H1 (cell line): ENCODE measurements around the gene C5orf58. TPM values are rescaled to one million over a fixed set of nuclear protein-coding genes. Genes with fewer than 3 reads are reported as not detected.

Experiments
- CTCF ChIA-PET: fragments of 300-600 bp; sonication (Branson Sonifier 250); formaldehyde crosslinking; loops from one replicate; lab custom pipeline; 2021; ENCODE audit not compliant: partially characterized antibody; lab: Charles Lee
- POLR2A ChIA-PET: fragments of 300-600 bp; sonication (Branson Sonifier 250); formaldehyde crosslinking; loops from one replicate; lab custom pipeline; 2021; ENCODE audit warnings: inconsistent platforms; ENCODE audit not compliant: partially characterized antibody; lab: Charles Lee
- DNase-seq, 2 experiments: peaks; one replicate each; pipeline versions ENCODE4 v3.0.0 to v3.0.0-alpha.2; 2010 to 2022; ENCODE audit warnings: low spot score in 2 of 2, low read depth in 1 of 2, mixed read lengths in 1 of 2
- FAIRE-seq: peaks from 2 replicates; lab custom pipeline; 2011; peaks lifted over from hg19 to GRCh38; lab: Jason Lieb, UNC
- H2AFZ ChIP-seq: 2 replicates; pipeline ENCODE4 v1.8.1; 2012; ENCODE audit warnings: low read length, inconsistent platforms
- H2AK5ac ChIP-seq: 2 replicates; pipeline ENCODE4 v1.6.1; 2013; ENCODE audit warnings: low read depth, low read length
- H2BK120ac ChIP-seq: replicated peaks from 2 replicates; pipeline ENCODE3; 2013; ENCODE audit warnings: low read depth, low read length, inconsistent platforms
- H2BK12ac ChIP-seq: 2 replicates; pipeline ENCODE4 v1.6.1; 2013; ENCODE audit warnings: low read depth, low read length
- H2BK15ac ChIP-seq: 2 replicates; pipeline ENCODE4 v1.6.1; 2013; ENCODE audit warnings: low read length
- H2BK20ac ChIP-seq: 2 replicates; pipeline ENCODE4 v1.6.1; 2013; ENCODE audit warnings: low read length
- H2BK5ac ChIP-seq: 2 replicates; pipeline ENCODE4 v1.6.1; 2013; ENCODE audit warnings: low read depth, low read length
- H3K14ac ChIP-seq: 2 replicates; pipeline ENCODE4 v1.6.1; 2013; ENCODE audit warnings: inconsistent platforms; ENCODE audit not compliant: insufficient read length
- H3K18ac ChIP-seq: 2 replicates; pipeline ENCODE4 v1.6.1; 2013; ENCODE audit warnings: low read length; ENCODE audit errors: extremely low read depth
- H3K23ac ChIP-seq: 2 replicates; pipeline ENCODE4 v1.6.1; 2013; ENCODE audit warnings: inconsistent platforms; ENCODE audit not compliant: insufficient read length
- H3K23me2 ChIP-seq: 2 replicates; pipeline ENCODE4 v1.6.1; 2013; ENCODE audit warnings: low read depth, low read length
- H3K27ac ChIP-seq: 2 replicates; pipeline ENCODE4 v1.6.1; 2011; ENCODE audit warnings: low read depth, low read length, inconsistent platforms
- H3K27me3 ChIP-seq, 4 experiments: replicated peaks in 1 of 4; 1 replicate in 1 of 4; 2 replicates in 3 of 4; pipeline versions ENCODE4 v1.6.1 to v1.8.1; 2011 to 2013; ENCODE audit warnings: low read length in 3 of 4, mild to moderate bottlenecking in 3 of 4, inconsistent platforms in 2 of 4, mixed read lengths in 2 of 4, moderate library complexity in 1 of 4; ENCODE audit not compliant: control insufficient read depth in 3 of 4, insufficient read depth in 3 of 4; ENCODE audit errors: extremely low read depth in 1 of 4
- H3K36me3 ChIP-seq, 4 experiments: 2 replicates each; pipeline versions ENCODE4 v1.6.1 to v1.8.1; 2011 to 2013; ENCODE audit warnings: mild to moderate bottlenecking in 4 of 4, low read length in 3 of 4, moderate library complexity in 2 of 4, control low read depth in 1 of 4, inconsistent platforms in 1 of 4; ENCODE audit not compliant: insufficient read depth in 4 of 4, control insufficient read depth in 2 of 4
- H3K4ac ChIP-seq: replicated peaks from 2 replicates; pipeline ENCODE3; 2013; ENCODE audit warnings: low read length, low read depth, mixed read lengths, inconsistent platforms; ENCODE audit not compliant: insufficient read length
- H3K4me1 ChIP-seq, 4 experiments: replicated peaks in 1 of 4; 1 replicate in 1 of 4; 2 replicates in 3 of 4; pipeline versions ENCODE4 v1.6.1 to v1.8.1; 2011 to 2013; ENCODE audit warnings: low read length in 3 of 4, inconsistent platforms in 2 of 4, mixed read lengths in 1 of 4; ENCODE audit not compliant: insufficient read depth in 4 of 4, control insufficient read depth in 3 of 4
- H3K4me2 ChIP-seq, 2 experiments: 2 replicates each; pipeline versions ENCODE4 v1.6.1 to v1.8.1; 2011 to 2013; ENCODE audit warnings: low read depth in 2 of 2, low read length in 2 of 2, control low read depth in 1 of 2, inconsistent platforms in 1 of 2, mild to moderate bottlenecking in 1 of 2; ENCODE audit not compliant: insufficient read depth in 1 of 2
- H3K4me3 ChIP-seq, 4 experiments: fragments of 200-600, 300-600 bp in 1 of 4; sonication (generic), shearing (Covaris generic), sonication (Bioruptor Twin) in 1 of 4; 2 replicates each; pipeline versions ENCODE4 v1.5.1 to v1.8.1; 2011 to 2016; ENCODE audit warnings: low read length in 4 of 4, low read depth in 3 of 4, control low read depth in 2 of 4, inconsistent platforms in 2 of 4, mild to moderate bottlenecking in 2 of 4, mixed read lengths in 1 of 4, moderate library complexity in 1 of 4; ENCODE audit not compliant: insufficient read depth in 2 of 4; ENCODE audit errors: extremely low read depth in 1 of 4
- H3K56ac ChIP-seq: replicated peaks from 2 replicates; pipeline ENCODE3; 2013; ENCODE audit warnings: low read depth, mild to moderate bottlenecking, mixed read lengths, low read length, inconsistent platforms; ENCODE audit not compliant: insufficient read length
- H3K79me1 ChIP-seq: 2 replicates; pipeline ENCODE4 v1.6.1; 2013; ENCODE audit warnings: low read depth, low read length, control low read depth
- H3K79me2 ChIP-seq, 2 experiments: 2 replicates each; pipeline versions ENCODE4 v1.6.1 to v1.8.1; 2012 to 2013; ENCODE audit warnings: low read length in 2 of 2, mild to moderate bottlenecking in 2 of 2, inconsistent platforms in 1 of 2; ENCODE audit not compliant: insufficient read depth in 2 of 2, control insufficient read depth in 1 of 2
- H3K9ac ChIP-seq, 4 experiments: replicated peaks in 1 of 4; 1 replicate in 1 of 4; 2 replicates in 3 of 4; pipeline versions ENCODE4 v1.6.1 to v1.8.1; 2011 to 2013; ENCODE audit warnings: low read depth in 3 of 4, low read length in 3 of 4, control low read depth in 2 of 4, mild to moderate bottlenecking in 2 of 4, moderate library complexity in 2 of 4, inconsistent platforms in 1 of 4; ENCODE audit errors: extremely low read depth in 1 of 4
- H3K9me3 ChIP-seq, 2 experiments: 2 replicates each; pipeline versions ENCODE4 v1.6.1 to v1.8.1; 2012 to 2013; ENCODE audit warnings: mild to moderate bottlenecking in 2 of 2, moderate library complexity in 2 of 2, control low read depth in 1 of 2, inconsistent platforms in 1 of 2, low read depth in 1 of 2, low read length in 1 of 2, mixed read lengths in 1 of 2; ENCODE audit not compliant: insufficient read depth in 2 of 2
- H4K20me1 ChIP-seq, 2 experiments: replicated peaks in 1 of 2; 2 replicates each; pipeline versions ENCODE3 to v1.8.1; 2011 to 2013; ENCODE audit warnings: inconsistent platforms in 2 of 2, low read length in 2 of 2, mild to moderate bottlenecking in 1 of 2; ENCODE audit not compliant: insufficient read depth in 2 of 2, control insufficient read depth in 1 of 2
- H4K5ac ChIP-seq: 2 replicates; pipeline ENCODE4 v1.6.1; 2013; ENCODE audit warnings: low read length, low read depth, mixed read lengths, inconsistent platforms; ENCODE audit not compliant: insufficient read length
- H4K8ac ChIP-seq: 2 replicates; pipeline ENCODE4 v1.8.0; 2013; ENCODE audit warnings: mild to moderate bottlenecking, moderate library complexity, low read length, inconsistent platforms; ENCODE audit not compliant: insufficient read depth; ENCODE audit errors: extremely low read depth
- H4K91ac ChIP-seq: replicated peaks from 2 replicates; pipeline ENCODE3; 2013; ENCODE audit warnings: low read length, mixed read lengths, inconsistent platforms; ENCODE audit not compliant: insufficient read length
- GABPA ChIP-seq: IDR thresholded peaks from 2 replicates; pipeline ENCODE4 v1.6.1; 2011; ENCODE audit warnings: mild to moderate bottlenecking, low read length, moderate library complexity, borderline replicate concordance; ENCODE audit not compliant: insufficient read depth
- PHF8 ChIP-seq: fragments of 200-600 bp; sonication (generic); conservative IDR thresholded peaks from 2 replicates; pipeline ENCODE4 v1.7.1; 2012; ENCODE audit warnings: low read depth, mild to moderate bottlenecking, inconsistent platforms, low read length, moderate library complexity
- RFX5 ChIP-seq: IDR thresholded peaks from 2 replicates; pipeline ENCODE4 v1.6.1; 2011; ENCODE audit warnings: low read depth, low read length, improper control_type of control experiment, borderline replicate concordance
- WGBS, 2 experiments: shearing (Covaris generic) in 1 of 2; methylation state at CpG; one replicate each; pipeline versions ENCODE4 v1.1.6 to v1.1.7; 2013 to 2015; ENCODE audit warnings: low lambda C conversion rate in 2 of 2, mixed read lengths in 2 of 2, inconsistent platforms in 1 of 2, low coverage in 1 of 2, missing lambda C conversion rate in 1 of 2; ENCODE audit not compliant: insufficient replicate concordance in 2 of 2, insufficient coverage in 1 of 2, insufficient read length in 1 of 2; ENCODE audit errors: extremely low coverage in 1 of 2, missing lambda C conversion rate in 1 of 2; 5-methylcytosine and 5-hydroxymethylcytosine counted together
- polyA plus RNA-seq, 7 experiments: library from polyadenylated mRNA; depleted of rRNA in 3 of 7; stranded (reverse) in 5 of 7; unstranded in 2 of 7; fragments of >200 nt in 5 of 7; fragments of 200-250 nt in 2 of 7; gene quantifications; 1 replicate in 5 of 7; 2 replicates in 1 of 7; 4 replicates in 1 of 7; pipeline versions ENCODE4 v1.2.1 to v1.2.3, GENCODE V29; 2011 to 2013; ENCODE audit warnings: missing spikeins in 2 of 7, mixed read lengths in 2 of 7
- total RNA-seq: library from RNA; stranded (reverse); fragmentation: NEBNext Ultra II Directional; extraction: Animal tissue kit (Norgen Biotek cat#: 25700); gene quantifications from 2 replicates; pipeline ENCODE4 v1.2.1, GENCODE V29; 2021
- TF ChIP-seq, protein P1 (sequence below): IDR thresholded peaks from 2 replicates; pipeline ENCODE4 v1.6.1; 2011; ENCODE audit warnings: low read length, improper control_type of control experiment

Gene C5orf58
- total and polyA plus RNA-seq, 2 of the 8 experiments (the other 6 are each of a cell fraction or from before 2014, with no cell fraction given), result 0.24 to 1.6 TPM

DNA sequence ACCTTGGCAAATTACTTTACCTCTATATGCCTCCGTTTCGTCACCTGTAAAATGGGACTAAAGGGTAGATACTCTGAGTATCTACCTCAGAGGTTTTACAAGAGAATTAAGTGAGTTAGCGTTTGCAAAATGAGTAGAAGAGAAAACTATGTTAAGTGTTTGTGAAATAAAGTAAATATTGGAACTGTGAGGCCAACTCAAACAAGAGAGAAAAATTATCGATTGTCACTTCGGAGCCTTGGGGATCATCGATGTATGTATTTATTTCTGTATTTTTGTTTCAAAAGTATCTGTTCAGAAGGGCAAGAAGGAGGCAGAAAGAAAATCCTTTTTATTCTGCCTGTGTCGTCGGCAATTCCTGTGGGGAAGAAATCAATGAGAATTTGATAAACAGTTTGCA lies 25.8 kb upstream of the C5orf58 start:
- no peak overlapping the region for H2BK15ac ChIP-seq
- H3K9ac ChIP-seq, result no peak overlapping the region
- H2AFZ ChIP-seq, result no peak overlapping the region
- TF ChIP-seq, protein P1, sequence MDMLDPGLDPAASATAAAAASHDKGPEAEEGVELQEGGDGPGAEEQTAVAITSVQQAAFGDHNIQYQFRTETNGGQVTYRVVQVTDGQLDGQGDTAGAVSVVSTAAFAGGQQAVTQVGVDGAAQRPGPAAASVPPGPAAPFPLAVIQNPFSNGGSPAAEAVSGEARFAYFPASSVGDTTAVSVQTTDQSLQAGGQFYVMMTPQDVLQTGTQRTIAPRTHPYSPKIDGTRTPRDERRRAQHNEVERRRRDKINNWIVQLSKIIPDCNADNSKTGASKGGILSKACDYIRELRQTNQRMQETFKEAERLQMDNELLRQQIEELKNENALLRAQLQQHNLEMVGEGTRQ, result no peak
- TF ChIP-seq GABPA (no peak), PHF8 (no peak), RFX5 (no peak)
- H2BK12ac ChIP-seq, result no peak overlapping the region
- no peak overlapping the region for H3K4me3 ChIP-seq
- DNase-seq (no peak), FAIRE-seq (no peak)
- 92 to 100% methylated on average over 1 to 8 of the region's 8 CpGs for WGBS, 2 experiments
- POLR2A ChIA-PET, result no interaction called here
- H3K79me1 ChIP-seq, result no peaks in the 10 kb centered on the region
- H3K27ac ChIP-seq, result no peak overlapping the region
- H2AK5ac ChIP-seq, result no peak overlapping the region
- no peak overlapping the region for H3K4me2 ChIP-seq
- no peak overlapping the region for H4K5ac ChIP-seq
- H3K36me3 ChIP-seq, result no peaks in the 10 kb centered on the region
- H2BK5ac ChIP-seq, result no peak overlapping the region
- H3K23ac ChIP-seq, result no peak overlapping the region
- H3K4ac ChIP-seq, result no peak overlapping the region
- H3K4me1 ChIP-seq, result no peaks in the 10 kb centered on the region
- H3K18ac ChIP-seq, result no peak overlapping the region
- H3K79me2 ChIP-seq, result no peaks in the 10 kb centered on the region
- H3K23me2 ChIP-seq, result no peaks in the 10 kb centered on the region
- H4K8ac ChIP-seq, result no peak overlapping the region
- H4K20me1 ChIP-seq, result no peaks in the 10 kb centered on the region
- CTCF ChIA-PET, result interaction anchor here (1.2 kb wide), 1 partner anchor 23 kb away, joined by 5 read pairs; no protein-coding TSS in a partner anchor
- H2BK120ac ChIP-seq, result no peak overlapping the region
- no peak overlapping the region for H4K91ac ChIP-seq
- no peaks in the 10 kb centered on the region for H3K9me3 ChIP-seq
- no peak overlapping the region for H3K56ac ChIP-seq
- no peak overlapping the region for H2BK20ac ChIP-seq
- H3K14ac ChIP-seq, result no peak overlapping the region
- no peaks in the 10 kb centered on the region for H3K27me3 ChIP-seq
